NT2/D1 (cell line): Measurements from ENCODE around the gene ABCC4.

ENCODE experiments used
- SUZ12 ChIP-seq: IDR thresholded peaks from 2 replicates; pipeline ENCODE4 v1.6.1; 2011; ENCODE audit not compliant: insufficient read length, insufficient read depth; ENCODE audit errors: extremely low read depth
- YY1 ChIP-seq: IDR thresholded peaks from 2 replicates; pipeline ENCODE4 v1.6.1; 2011; ENCODE audit not compliant: insufficient read length, insufficient read depth
- ZNF274 ChIP-seq: IDR thresholded peaks from 2 replicates; pipeline ENCODE4 v1.6.1; 2011; ENCODE audit warnings: mild to moderate bottlenecking, low read depth, low read length

GRCh38 chr13:95176611-95177259 lies 124.5 kb downstream of the ABCC4 start:
- TF ChIP-seq SUZ12 = no peak
- TF ChIP-seq YY1 = no peak
- no peak for TF ChIP-seq ZNF274
